GM21390 (cell line): Measurements from ENCODE around the gene NTNG1.
"Not testable (repeated sequence)": the region's sequence is repeated elsewhere in the genome, so short reads cannot be mapped to it uniquely, and the experiment has no call there.

Experiments used
- ATAC-seq: cut with Tn5 transposase; IDR thresholded peaks from one replicate; pipeline ENCODE4 v1.9.1; 2021; ENCODE audit not compliant: unreplicated experiment

The NTNG1 gene

DNA sequence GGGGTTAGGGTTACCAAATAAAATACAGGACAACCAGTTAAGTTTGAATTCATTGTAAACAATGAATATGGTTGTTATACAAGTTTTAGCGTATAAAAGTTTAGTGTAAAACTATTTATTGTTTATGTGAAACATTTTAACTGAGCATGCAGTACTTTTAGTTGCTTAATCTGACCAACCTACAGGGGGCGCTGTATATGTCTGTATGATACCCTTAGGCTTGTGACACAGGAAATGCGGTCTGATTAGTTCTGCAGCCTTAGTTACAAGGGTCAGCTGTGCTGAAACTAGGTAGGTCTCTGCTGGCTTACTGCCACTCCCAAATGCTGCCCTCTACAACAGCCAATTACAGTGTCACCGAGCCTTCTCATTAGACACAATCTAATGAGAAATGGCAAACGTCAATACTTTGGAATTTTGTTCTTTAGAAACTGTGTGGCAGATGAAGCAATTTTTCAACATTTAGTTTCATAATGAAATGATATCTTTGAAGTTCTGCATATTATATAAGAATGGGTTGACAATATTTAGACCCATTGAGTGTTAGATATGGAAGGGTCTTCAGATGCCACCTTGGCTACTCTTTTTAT, 56.2 kb downstream of the NTNG1 start:
- ATAC-seq = peak; percentile 95

DNA sequence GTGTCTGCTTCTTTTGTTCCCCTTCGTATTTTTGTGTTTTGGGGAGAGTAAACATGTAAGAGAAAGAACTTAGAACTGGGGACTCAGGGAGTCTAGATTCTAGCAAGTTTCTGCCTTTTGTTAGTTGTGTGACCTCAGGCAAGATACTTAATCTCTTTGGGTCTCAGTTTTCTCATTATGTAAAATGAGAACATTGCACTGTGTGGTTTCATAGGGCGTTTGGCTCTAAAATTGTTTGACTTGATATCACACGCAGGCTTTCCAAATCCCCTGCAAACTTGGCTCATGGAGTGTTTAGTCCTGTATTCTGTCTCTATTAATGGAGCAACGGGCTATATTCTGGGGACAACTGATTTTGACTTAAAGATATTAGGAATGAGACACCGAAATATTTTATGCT, 57.7 kb downstream of the NTNG1 start:
- ATAC-seq = no peak

DNA sequence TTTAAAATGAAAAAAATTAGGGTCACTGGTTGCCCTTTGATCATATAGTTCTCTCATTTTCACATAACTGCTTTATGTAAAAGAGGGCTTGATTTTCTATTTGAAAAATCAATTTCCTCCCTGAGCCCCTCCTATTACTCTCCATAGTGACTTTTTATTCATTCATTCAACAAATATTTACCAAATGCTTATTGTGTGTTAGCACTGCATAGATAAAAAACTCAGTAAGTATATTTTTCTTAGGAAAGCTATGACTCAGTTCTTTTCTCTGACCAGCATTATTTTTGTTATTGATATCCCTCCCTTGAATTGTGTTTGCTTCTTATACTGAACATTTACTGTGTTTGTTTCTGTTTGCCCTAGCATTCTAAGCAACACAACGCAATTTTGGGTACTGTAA, 59.8 kb downstream of the NTNG1 start:
- no peak for ATAC-seq

DNA sequence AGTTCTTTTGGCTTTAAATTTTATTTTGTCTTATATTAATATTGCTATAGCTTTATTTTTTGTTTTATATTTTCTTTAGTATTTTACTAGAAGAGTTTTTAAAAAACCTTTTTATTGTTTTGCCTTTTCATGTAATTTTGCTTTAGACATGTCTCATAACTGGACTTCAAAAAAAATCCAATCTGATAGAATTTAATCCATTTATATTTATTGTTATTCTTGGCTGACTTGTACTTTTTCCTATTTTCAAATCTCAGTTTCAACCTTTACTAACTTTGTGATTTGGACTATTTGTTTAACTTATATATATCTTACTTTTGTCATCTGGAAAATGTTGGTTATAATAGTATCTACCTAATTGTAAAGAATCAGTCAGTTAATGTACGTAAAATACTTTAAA, 61.2 kb downstream of the NTNG1 start:
- no peak for ATAC-seq

DNA sequence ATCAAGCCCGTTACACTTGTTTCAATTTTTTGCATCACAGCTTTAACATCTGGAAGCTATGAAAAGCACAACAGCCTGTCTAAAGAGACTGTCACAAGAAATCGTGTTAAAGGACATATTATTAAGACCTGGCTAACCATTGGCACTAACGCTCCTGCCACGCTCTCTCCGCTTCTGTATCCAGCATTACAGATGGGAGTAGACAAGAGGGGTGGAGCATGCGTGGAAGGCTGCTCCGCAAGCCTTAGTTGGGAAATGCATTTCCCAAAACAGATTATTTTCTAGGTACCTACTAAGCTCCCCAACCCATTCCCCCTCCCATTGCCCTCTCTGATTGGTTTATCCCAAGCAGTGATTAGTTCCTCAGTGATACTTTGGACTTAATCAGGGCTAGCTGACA, 72.4 kb downstream of the NTNG1 start:
- no peak for ATAC-seq

DNA sequence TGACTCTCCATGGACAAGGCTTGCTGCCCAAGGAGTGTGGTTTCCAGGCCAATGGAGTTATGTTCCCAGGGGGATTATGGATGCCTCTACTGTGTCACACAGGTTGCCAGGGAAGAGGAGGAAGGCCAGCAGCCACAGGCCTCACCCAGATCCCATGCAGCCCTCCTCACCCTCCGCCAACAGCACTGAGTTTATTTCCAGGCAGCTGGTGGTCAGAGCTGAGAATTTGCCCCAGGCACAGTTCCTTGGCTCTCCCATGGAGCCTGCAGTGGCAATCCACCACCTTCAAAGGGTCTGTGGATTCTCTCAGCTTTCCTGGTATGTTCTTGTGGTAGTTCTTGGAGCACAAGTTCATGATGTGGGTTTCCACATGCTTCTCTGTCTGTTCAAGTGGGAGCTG, 79.2 kb downstream of the NTNG1 start:
- no peak for ATAC-seq

DNA sequence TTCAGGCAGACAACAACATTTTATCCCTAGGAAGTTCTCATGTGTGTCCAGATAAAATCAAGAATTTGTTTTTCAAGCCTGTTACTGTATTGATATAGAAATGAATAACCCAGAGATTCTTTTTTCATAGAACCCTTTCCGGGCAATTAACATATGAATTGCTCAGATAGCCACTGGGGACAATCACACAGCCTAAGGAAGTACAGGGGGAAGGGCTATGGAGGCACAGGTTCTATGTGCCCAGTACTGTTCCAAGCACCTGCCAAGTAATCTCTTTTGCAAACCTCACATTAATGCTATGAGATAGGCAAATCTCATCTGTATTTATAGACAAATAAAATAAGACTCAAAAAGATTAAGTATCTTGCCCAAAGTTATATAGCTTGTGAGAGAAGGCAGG, 84.9 kb downstream of the NTNG1 start:
- ATAC-seq = no peak

DNA sequence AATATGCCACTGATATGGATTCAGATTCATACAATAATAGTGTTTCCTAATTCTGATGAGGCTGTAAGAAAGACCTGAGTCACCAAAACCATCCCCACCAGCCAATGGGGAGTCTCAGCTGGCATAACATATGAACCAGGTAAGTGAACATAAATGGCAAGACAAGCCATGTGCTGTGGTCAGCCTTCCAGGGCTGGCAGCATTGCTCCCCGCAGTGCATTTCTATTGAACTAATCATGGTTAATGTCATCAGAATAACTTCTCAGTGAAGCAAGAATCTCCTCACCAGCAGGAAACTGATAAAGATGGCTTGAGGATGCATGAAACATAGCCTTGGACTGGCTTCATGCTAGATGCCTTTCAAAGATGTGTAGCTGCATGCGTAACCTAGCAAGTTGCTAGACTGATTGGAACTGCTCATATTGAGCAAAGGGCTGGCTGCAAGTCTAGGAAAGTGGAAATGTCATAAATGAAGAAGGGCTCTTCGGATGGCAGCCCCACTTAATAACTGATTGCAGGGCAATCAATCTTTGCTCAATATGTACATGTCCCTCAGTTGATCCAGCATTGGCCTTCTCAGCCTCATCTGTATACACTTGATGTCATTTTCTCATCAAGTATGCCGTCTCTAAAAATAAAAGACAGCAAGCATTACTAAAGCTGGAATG, 88.0 kb downstream of the NTNG1 start:
- no peak for ATAC-seq

DNA sequence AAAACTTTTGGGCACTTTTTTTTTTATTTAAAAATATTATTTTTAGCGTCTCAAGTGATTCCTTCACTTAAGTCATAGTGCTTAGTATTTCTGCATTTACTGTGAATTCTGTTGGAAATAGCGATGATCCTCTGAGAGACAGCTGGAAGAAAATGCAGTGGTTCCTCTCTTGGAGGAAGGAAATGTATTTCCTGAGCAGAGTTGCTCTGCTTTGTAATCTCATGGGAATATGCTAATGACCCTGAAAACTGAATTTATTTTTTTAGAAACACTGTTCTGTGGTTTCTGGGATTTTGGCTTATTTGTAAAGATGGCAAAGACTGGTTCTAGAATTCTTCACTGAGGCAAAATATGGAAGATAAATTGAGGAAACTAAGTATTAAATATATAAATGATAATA, 88.9 kb downstream of the NTNG1 start:
- ATAC-seq = no peak

DNA sequence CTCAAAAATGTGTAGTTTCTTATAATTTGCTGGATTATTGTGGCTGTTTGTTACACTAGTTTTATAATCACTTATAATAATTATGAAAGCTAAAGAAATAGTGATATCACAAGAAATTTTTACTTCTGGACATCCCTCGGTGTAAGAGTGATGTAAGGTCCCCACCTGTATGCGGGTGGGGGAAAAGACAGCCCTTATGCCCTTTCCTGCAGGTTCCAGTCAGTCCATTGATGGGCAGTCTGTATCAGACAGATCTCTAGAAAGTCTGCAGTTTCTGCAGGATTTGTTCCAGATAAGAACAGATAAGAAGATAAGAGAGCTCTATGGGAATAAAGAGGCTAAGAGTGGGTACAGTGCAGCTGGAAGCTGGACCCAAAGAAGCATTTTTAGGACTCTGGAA, 89.3 kb downstream of the NTNG1 start:
- ATAC-seq = no peak

DNA sequence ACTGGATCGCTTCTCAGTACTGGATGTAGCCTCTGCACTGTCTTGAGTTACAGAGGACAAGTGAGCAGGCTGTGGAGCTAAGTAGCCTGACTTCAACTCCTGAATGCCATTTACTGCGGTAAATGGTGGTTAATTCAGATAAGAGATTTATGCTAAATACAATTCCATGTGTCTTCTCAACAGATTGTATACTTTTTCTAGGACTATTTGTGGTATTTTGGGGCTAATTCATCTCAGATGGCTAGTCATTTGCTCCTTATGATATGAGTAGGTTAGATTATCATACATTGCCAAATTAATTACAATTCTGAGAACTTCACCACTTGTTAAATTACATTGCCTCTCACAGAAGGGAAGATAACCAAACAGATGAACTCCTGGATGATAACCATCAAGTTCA, 90.5 kb downstream of the NTNG1 start:
- no peak for ATAC-seq

DNA sequence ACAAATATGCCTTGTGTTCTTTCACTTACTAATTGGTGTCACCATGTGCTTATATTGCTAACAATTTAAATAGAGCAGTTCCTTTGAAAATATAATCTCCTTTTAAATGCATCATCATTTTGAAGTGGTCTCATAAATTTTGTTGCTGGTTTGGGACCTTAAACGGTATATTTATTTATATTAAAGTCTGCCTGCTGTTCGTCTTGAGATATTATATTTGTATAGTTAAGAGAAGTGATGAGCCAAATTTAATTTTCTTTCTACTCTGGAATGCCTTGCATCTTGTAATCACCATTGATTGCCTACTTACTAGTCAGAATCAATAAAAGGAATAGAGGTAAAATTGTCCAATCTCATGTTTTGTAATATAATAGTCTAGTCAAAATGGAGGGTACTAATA, 91.6 kb downstream of the NTNG1 start:
- ATAC-seq = no peak

DNA sequence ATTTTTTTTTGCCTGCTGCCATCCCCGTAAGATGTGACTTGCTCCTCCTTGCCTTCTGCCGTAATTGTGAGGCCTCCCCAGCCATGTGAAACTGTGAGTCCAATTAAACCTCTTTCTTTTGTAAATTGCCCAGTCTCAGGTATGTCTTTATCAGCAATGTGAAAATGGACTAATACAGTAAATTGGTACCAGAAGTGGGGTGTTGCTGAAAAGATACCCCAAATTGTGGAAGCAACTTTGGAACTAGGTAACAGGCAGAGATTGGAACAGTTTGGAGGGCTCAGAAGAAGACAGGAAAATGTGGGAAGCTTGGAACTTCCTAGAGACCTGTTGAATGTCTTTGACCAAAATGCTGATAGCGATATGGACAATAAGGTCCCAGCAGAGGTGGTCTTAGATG, 95.9 kb downstream of the NTNG1 start:
- ATAC-seq = not testable (repeated sequence)

DNA sequence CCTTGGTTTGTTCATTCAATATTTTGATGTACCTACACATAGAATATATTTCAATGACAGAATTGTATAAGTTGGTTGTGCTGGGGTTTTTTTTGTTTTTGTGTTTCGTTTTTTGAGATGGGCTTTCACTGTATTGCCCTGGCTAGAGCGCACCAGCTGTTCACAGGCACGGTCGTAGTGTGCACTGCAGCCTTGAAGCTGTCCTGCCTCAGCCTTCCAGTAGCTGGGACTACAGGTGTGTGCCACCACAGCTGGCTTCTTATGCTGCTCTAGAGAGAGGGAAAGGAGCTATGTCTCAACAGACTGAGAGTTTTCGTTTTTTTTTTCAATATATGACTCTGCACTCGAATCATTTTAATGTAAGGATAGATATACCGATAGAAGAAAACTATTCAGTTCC, 102.6 kb downstream of the NTNG1 start:
- ATAC-seq = no peak

DNA sequence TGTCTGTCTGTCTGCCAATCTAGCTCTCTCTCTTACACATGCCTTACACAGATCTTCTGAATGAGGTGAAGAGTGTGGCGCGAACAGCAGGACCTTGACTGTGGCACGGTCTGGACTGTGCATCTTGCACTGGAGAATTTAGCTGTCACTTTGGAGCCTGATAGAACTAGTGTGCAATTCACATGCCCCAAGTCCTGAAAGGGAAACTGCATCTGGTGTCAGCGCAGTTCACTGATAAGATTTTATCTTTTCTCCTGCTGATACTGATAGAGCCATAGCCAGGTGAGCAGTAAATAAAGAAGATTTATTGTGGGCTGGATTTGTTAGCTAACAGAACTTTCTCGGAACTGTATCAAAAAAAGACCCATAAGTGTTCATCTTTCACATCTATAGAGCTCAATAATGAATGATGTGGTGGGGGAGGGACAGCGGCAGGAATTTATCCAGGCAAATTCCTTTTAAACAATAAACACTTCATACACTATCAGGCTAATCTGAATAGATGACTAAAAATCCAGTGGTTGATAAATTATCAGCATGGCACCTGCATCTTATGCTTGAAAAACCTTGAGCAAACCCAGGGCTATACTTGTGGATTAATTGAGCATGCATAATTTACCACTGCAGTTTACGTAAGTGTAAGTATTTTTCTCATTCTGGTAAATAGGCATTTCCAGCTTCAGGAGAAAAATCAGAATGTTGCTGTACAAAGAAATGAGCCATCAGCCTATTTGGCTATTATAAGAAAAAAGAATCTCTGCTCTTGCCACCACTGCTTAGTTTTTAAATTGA, 104.1 kb downstream of the NTNG1 start:
- no peak for ATAC-seq

DNA sequence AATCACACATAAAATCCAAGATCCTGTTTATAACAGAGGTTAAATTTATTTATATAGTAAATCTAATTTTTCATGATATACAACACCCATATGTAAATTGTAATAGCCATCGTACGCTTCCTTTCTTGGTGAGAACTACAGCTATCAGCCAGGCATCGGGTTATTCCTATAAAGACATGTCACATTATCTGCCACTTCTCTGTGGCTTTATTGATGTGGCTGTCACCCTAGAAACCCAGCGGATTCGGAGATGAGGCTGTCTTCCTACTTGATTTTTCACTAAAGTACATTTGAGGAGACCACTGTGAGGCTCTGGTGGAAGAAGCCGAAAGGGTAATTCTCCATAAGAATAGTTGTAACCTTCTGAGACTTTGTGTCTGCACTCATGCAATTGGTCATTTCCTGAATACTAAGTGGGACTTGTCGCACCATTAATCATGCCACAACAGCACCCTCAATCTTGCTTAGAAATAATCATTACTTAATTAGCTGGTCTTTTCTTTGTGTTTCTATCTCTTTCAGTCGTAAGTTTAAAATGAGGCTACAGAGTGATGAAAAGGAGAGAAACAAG, 106.0 kb downstream of the NTNG1 start:
- peak; percentile 58 for ATAC-seq

DNA sequence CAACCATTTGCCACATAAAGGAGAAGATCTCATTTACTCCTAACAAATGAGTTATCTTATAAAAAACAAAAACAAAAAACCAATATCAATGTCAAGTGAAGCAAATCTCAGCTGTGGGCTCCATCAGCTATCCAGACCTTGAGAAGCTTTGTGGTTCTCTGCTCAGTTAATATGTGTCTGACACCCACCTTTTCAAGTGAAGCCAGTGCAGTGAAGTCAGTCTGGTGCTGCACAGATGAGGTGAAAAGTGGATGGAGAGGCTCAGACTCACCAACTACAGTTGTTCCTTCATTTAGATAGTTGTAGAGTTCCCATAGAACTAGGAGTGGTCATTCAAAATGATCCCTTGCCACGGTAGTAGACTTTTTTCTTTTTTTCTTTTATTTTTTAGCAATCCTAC, 106.8 kb downstream of the NTNG1 start:
- ATAC-seq = no peak

DNA sequence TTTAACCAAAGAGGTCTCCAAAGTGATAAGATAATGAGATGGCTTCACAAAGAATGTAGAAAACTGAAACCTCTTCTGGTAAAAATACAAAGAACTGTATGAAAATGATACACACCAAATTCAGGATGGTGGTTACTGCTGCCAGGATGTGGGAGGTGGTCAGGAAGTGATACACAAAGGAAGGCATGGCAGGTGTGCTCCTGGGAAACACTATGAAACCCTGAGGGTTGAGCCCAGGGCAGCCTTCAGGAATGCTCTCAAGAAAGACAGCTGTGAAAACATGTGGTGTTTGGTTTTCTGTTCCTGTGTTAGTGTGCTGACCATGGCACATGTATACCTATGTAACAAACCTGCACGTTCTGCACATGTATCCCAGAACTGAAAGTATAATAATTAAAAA, 109.3 kb downstream of the NTNG1 start:
- ATAC-seq = no peak

DNA sequence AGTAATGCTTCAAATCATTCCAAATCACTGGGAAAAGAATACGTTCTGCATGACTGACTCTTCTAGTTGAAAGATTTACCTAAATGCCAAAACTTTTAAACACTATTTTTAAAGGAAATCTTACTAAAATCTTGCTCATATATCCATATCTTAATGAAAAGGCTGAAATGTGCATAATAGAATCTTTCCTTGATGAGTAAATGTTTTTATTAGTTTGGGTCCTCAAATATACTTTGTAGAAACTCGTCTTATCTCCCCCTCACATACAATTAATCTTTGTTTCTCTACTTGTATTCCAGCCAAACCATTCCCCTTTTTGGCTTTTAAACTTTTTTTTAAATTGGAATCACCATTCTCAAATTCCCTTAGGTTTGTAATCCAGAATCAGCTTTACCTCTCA, 110.2 kb downstream of the NTNG1 start:
- no peak for ATAC-seq

DNA sequence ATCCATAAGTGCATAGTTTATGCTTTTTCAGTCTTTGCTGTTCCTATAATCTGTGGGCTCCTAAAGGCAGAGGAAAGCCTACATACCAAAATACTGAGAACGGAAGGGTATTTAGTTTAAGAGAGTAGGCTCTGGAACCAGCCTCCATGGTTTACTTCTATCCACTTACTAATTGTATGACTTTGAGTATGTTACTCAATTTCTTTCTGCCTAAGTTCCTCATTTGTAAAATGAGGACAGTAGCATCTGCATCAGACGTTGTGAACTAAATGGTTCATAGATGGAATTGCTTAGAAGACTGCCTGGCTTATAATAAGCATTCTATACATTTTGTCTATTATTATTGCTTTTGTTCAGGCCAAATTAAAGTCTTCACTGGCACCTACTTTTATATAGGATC, 111.0 kb downstream of the NTNG1 start:
- ATAC-seq = no peak

DNA sequence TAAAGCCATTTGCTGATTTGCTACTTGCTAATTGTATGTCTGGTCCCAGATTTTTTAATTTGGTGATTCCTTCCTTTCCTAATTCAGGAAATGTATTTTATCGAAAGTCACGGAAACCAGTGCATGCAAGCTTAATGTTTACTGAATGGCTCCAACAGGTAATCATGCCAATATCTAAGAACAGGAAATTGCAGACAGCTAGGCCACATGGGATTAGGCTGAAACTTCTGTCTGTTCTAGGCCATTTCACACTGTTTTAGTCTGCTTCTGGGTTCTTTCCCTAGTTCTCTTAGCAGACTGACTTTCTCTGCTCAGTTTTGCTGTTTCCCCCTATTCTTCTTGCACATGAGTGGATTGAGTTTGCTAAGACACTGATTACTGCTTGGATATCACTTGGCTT, 111.4 kb downstream of the NTNG1 start:
- no peak for ATAC-seq

DNA sequence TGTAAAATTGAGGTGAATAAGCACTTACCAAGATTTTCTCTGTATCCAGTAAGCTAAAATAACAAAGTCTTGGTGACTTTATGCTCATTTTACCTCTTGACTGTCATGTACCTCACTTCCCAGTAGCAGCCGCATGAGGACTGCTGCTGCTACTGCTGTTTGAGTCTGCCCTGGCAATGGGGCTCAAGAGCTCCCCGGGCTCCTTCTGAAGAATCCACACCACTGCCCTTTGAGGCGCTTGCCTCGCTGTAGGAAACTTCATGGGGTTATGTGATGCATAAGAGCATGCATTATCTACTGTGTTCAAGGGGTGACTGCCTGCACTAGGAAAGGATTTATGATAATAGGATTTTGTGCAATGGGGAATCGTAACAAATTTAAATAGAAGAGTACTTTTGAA, 113.5 kb downstream of the NTNG1 start:
- no peak for ATAC-seq
